Trophoblast cell (in vitro differentiated cells and primary cell): ENCODE measurements around the gene FOXP3.

Source experiments
- DNase-seq, 2 donors: peaks; one replicate each; pipeline ENCODE4 v3.0.0-alpha.2; 2016
- H2AFZ ChIP-seq: 2 replicates; pipeline ENCODE4 v1.6.1; 2013; ENCODE audit warnings: low read length, moderate library complexity, mild to moderate bottlenecking; ENCODE audit not compliant: insufficient read depth, poor library complexity
- H2AK5ac ChIP-seq: 2 replicates; pipeline ENCODE4 v1.6.1; 2013; ENCODE audit warnings: mild to moderate bottlenecking, low read length
- H2BK120ac ChIP-seq: 2 replicates; pipeline ENCODE4 v1.6.1; 2013; ENCODE audit warnings: low read length, mild to moderate bottlenecking, moderate library complexity; ENCODE audit not compliant: insufficient read depth, poor library complexity
- H2BK12ac ChIP-seq: 2 replicates; pipeline ENCODE4 v1.6.1; 2013; ENCODE audit warnings: mild to moderate bottlenecking, low read length, moderate library complexity
- H2BK5ac ChIP-seq: 2 replicates; pipeline ENCODE4 v1.6.1; 2013; ENCODE audit warnings: low read length, low read depth, moderate library complexity, mild to moderate bottlenecking; ENCODE audit not compliant: poor library complexity
- H3K14ac ChIP-seq: 2 replicates; pipeline ENCODE4 v1.6.1; 2013; ENCODE audit warnings: mild to moderate bottlenecking, low read length
- H3K18ac ChIP-seq: 2 replicates; pipeline ENCODE4 v1.6.1; 2013; ENCODE audit warnings: mild to moderate bottlenecking, low read length
- H3K23ac ChIP-seq: 2 replicates; pipeline ENCODE4 v1.6.1; 2013; ENCODE audit warnings: low read length
- H3K27ac ChIP-seq: 2 replicates; pipeline ENCODE4 v1.5.1; 2013; ENCODE audit warnings: low read depth, mild to moderate bottlenecking, inconsistent platforms, low read length, moderate library complexity
- H3K27me3 ChIP-seq: 2 replicates; pipeline ENCODE4 v1.6.1; 2013; ENCODE audit warnings: inconsistent platforms, mild to moderate bottlenecking, low read length, moderate library complexity; ENCODE audit not compliant: insufficient read depth
- H3K36me3 ChIP-seq, 2 experiments: 1 replicate in 1 of 2; 2 replicates in 1 of 2; pipeline ENCODE4 v1.6.1; 2013; ENCODE audit warnings: low read length in 2 of 2, mild to moderate bottlenecking in 2 of 2, moderate library complexity in 1 of 2; ENCODE audit not compliant: insufficient read depth in 2 of 2, control insufficient read depth in 1 of 2
- H3K4ac ChIP-seq: 2 replicates; pipeline ENCODE4 v1.6.1; 2013; ENCODE audit warnings: low read depth, mild to moderate bottlenecking, low read length, moderate library complexity
- H3K4me1 ChIP-seq, 2 experiments: 1 replicate in 1 of 2; 2 replicates in 1 of 2; pipeline ENCODE4 v1.6.1; 2013; ENCODE audit warnings: low read length in 2 of 2, mild to moderate bottlenecking in 2 of 2, moderate library complexity in 1 of 2; ENCODE audit not compliant: insufficient read depth in 2 of 2, control insufficient read depth in 1 of 2
- H3K4me2 ChIP-seq: 2 replicates; pipeline ENCODE4 v1.6.1; 2013; ENCODE audit warnings: inconsistent platforms, mild to moderate bottlenecking, low read length, moderate library complexity
- H3K4me3 ChIP-seq: 2 replicates; pipeline ENCODE4 v1.5.1; 2013; ENCODE audit warnings: mild to moderate bottlenecking, low read depth, low read length, inconsistent platforms
- H3K79me1 ChIP-seq: one replicate; pipeline ENCODE4 v1.6.1; 2013; ENCODE audit warnings: low read length
- H3K79me2 ChIP-seq: 2 replicates; pipeline ENCODE4 v1.6.1; 2013; ENCODE audit warnings: low read length, mild to moderate bottlenecking; ENCODE audit not compliant: control insufficient read depth, insufficient read depth, poor library complexity
- H3K9ac ChIP-seq: 2 replicates; pipeline ENCODE4 v1.6.1; 2013; ENCODE audit warnings: mild to moderate bottlenecking, low read length
- H3K9me3 ChIP-seq: 2 replicates; pipeline ENCODE4 v1.6.1; 2013; ENCODE audit warnings: low read depth, mild to moderate bottlenecking, control low read depth, inconsistent platforms, low read length; ENCODE audit not compliant: insufficient read depth
- H4K12ac ChIP-seq: 2 replicates; pipeline ENCODE4 v1.6.1; 2013; ENCODE audit warnings: low read depth, mild to moderate bottlenecking, low read length, moderate library complexity
- H4K8ac ChIP-seq: 2 replicates; pipeline ENCODE4 v1.6.1; 2013; ENCODE audit warnings: low read depth, mild to moderate bottlenecking, low read length, moderate library complexity
- H4K91ac ChIP-seq: one replicate; pipeline ENCODE4 v1.6.1; 2013; ENCODE audit warnings: low read depth, mild to moderate bottlenecking, low read length, moderate library complexity
- WGBS: extraction: QIAGEN DNeasy Blood & Tissue Kit; methylation state at CpG from one replicate; pipeline ENCODE4 v1.1.7; 2013; ENCODE audit warnings: missing lambda C conversion rate; ENCODE audit not compliant: insufficient read length, insufficient coverage; ENCODE audit errors: extremely low coverage; 5-methylcytosine and 5-hydroxymethylcytosine counted together

Gene FOXP3

DNA sequence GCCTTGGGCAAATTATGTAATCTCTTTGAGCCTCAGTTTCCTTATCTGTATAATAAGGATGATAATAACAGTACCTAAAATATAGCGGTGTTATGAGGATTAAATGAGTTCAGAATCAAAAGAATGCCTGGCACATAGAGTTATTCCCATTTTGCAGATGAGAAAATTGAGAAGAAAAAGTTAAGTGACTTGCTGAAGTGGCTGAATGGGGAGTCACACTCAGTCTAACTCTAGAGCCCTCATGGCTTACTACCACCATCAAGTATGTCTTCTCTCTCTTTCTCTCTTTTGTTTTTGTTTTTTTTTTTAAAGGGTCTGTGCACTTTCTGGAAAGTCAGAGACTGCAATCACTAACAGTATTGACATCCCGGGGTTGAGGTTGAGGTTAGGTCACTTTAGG lies 32.0 kb downstream of the FOXP3 start:
- no peaks in the 10 kb centered on the region for H3K27me3 ChIP-seq
- H3K14ac ChIP-seq, result no peak overlapping the region
- H3K79me1 ChIP-seq, result peaks cover 4% of the 10 kb centered on the region
- no peak overlapping the region for H3K4me3 ChIP-seq
- no peak for DNase-seq
- no peaks in the 10 kb centered on the region for H3K9me3 ChIP-seq
- WGBS, result no CpG with 5 or more reads among the region's 2 CpGs
- no peak overlapping the region for H2AK5ac ChIP-seq
- H2AFZ ChIP-seq, result no peak overlapping the region
- peaks cover 2% of the 10 kb centered on the region for H3K79me2 ChIP-seq
- no peak overlapping the region for H3K18ac ChIP-seq
- H3K4me2 ChIP-seq, result no peak overlapping the region
- H3K27ac ChIP-seq, result no peak overlapping the region
- no peak overlapping the region for H4K8ac ChIP-seq
- H4K91ac ChIP-seq, result no peak overlapping the region
- H3K36me3 ChIP-seq, result no peaks in the 10 kb centered on the region
- H3K4ac ChIP-seq, result no peak overlapping the region
- no peak overlapping the region for H4K12ac ChIP-seq
- H2BK120ac ChIP-seq, result no peak overlapping the region
- H2BK12ac ChIP-seq, result no peak overlapping the region
- no peak overlapping the region for H2BK5ac ChIP-seq
- peaks cover 5 to 6% of the 10 kb centered on the region in 2 experiments for H3K4me1 ChIP-seq
- H3K23ac ChIP-seq, result no peak overlapping the region
- H3K9ac ChIP-seq, result no peak overlapping the region

GRCh38 chrX:49231333-49232000 lies 33.0 kb downstream of the FOXP3 start:
- no peak overlapping the region for H2AK5ac ChIP-seq
- WGBS, result no CpG with 5 or more reads among the region's 10 CpGs
- H3K36me3 ChIP-seq, result no peaks in the 10 kb centered on the region

GRCh38 chrX:49230500-49231232 lies 33.8 kb downstream of the FOXP3 start:
- Histone ChIP-seq H3K9me3 (no peaks in the 10 kb centered on the region), H3K79me1 (peaks cover 3% of the 10 kb centered on the region), H2BK5ac (no peak overlapping the region), H3K9ac (no peak overlapping the region), H3K4me1 (peaks cover 5 to 6% of the 10 kb centered on the region in 2 experiments), H2AK5ac (no peak overlapping the region), H3K27ac (no peak overlapping the region), H3K4ac (no peak overlapping the region), H3K4me2 (peak overlapping the region; percentile 71), H4K8ac (peak overlapping the region; percentile 58), H4K91ac (no peak overlapping the region), H3K36me3 (no peaks in the 10 kb centered on the region), H2AFZ (peak overlapping the region; percentile 70), H2BK12ac (no peak overlapping the region), H2BK120ac (no peak overlapping the region), H3K14ac (peak overlapping the region; percentile 35), H3K4me3 (peak overlapping the region; percentile 60), H4K12ac (peak overlapping the region; percentile 81), H3K27me3 (no peaks in the 10 kb centered on the region), H3K23ac (no peak overlapping the region), H3K79me2 (peaks cover 2% of the 10 kb centered on the region), H3K18ac (no peak overlapping the region)
- no CpG with 5 or more reads among the region's 44 CpGs for WGBS
- peak in 1 of 2 donors; percentile 8 for DNase-seq

More at GRCh38 chrX:49231333-49232000, 33.0 kb downstream of the FOXP3 start:
- Histone ChIP-seq H3K4ac (no peak overlapping the region), H4K12ac (no peak overlapping the region), H3K27me3 (no peaks in the 10 kb centered on the region), H3K9ac (no peak overlapping the region), H3K4me2 (peak overlapping the region; percentile 24), H3K79me2 (peaks cover 2% of the 10 kb centered on the region), H3K23ac (no peak overlapping the region), H3K27ac (no peak overlapping the region), H3K79me1 (peaks cover 4% of the 10 kb centered on the region), H2BK12ac (no peak overlapping the region), H3K4me3 (no peak overlapping the region), H3K9me3 (no peaks in the 10 kb centered on the region), H4K91ac (no peak overlapping the region), H4K8ac (no peak overlapping the region), H2AFZ (peak overlapping the region; percentile 70), H2BK5ac (no peak overlapping the region), H3K18ac (no peak overlapping the region), H3K14ac (no peak overlapping the region), H2BK120ac (no peak overlapping the region), H3K4me1 (peaks cover 5 to 6% of the 10 kb centered on the region in 2 experiments)
- no peak for DNase-seq

DNA sequence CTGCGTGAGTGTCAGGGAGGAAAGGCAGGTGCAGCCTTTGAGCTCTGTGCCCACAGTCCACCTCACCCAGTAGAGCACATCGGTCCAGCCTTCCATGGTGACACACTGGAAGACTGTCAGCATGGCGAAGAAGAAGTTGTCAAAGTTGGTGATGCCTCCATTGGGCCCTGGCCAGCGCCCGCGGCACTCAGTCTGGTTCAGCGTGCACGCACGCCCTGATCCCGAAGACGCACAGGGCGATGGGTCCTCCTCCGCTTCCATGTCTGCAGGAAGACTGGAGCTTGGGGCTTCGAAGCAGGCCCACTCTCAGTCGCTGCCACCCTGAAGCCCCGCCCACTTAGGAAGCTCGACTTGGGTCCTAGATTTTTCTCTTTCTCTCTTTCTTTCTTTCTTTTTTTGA lies 36.3 kb downstream of the FOXP3 start:
- Histone ChIP-seq H3K4me3 (no peak overlapping the region), H3K18ac (no peak overlapping the region), H3K9me3 (no peaks in the 10 kb centered on the region), H3K4me1 (peaks cover 5 to 6% of the 10 kb centered on the region in 2 experiments), H2BK12ac (no peak overlapping the region), H3K9ac (no peak overlapping the region), H3K14ac (no peak overlapping the region), H3K27me3 (no peaks in the 10 kb centered on the region), H3K23ac (no peak overlapping the region), H2AFZ (no peak overlapping the region), H2BK5ac (no peak overlapping the region), H2BK120ac (no peak overlapping the region), H4K12ac (no peak overlapping the region), H3K27ac (no peak overlapping the region), H3K79me2 (no peaks in the 10 kb centered on the region), H4K8ac (no peak overlapping the region), H3K36me3 (no peaks in the 10 kb centered on the region), H4K91ac (no peak overlapping the region), H3K79me1 (no peaks in the 10 kb centered on the region), H3K4ac (no peak overlapping the region), H3K4me2 (no peak overlapping the region), H2AK5ac (no peak overlapping the region)
- no CpG with 5 or more reads among the region's 17 CpGs for WGBS
- DNase-seq, result no peak
